HepG2 (cell line): ENCODE results near the gene GON4L. TPM values are rescaled to one million over a fixed set of nuclear protein-coding genes. Genes with fewer than 3 reads are reported as not detected.

Experiments used
- CCDC6 ChIP-seq: sonication (generic); formaldehyde crosslinking; IDR thresholded peaks from 2 replicates; pipeline ENCODE4 v1.8.1; 2022; ENCODE audit warnings: mild to moderate bottlenecking, missing genetic modification reagents, moderate library complexity
- CSRNP2 ChIP-seq: sonication (generic); formaldehyde crosslinking; conservative IDR thresholded peaks from 2 replicates; pipeline ENCODE4 v1.8.0; 2022; ENCODE audit warnings: low read depth, missing genetic modification reagents
- ETV5 ChIP-seq: IDR thresholded peaks from 2 replicates; pipeline ENCODE4 v1.6.1; 2018; ENCODE audit warnings: missing biosample characterization, missing genetic modification reagents, inconsistent platforms, borderline replicate concordance
- KIAA2018 ChIP-seq: sonication (generic); formaldehyde crosslinking; IDR thresholded peaks from 2 replicates; pipeline ENCODE4 v1.5.0; 2020; ENCODE audit warnings: mild to moderate bottlenecking, missing genetic modification reagents, borderline replicate concordance
- NAIF1 ChIP-seq: sonication (generic); formaldehyde crosslinking; IDR thresholded peaks from 2 replicates; pipeline ENCODE4 v1.5.0; 2020; ENCODE audit warnings: mild to moderate bottlenecking, missing genetic modification reagents, borderline replicate concordance
- PHF20 ChIP-seq: sonication (generic); formaldehyde crosslinking; IDR thresholded peaks from 2 replicates; pipeline ENCODE4 v1.5.0; 2020; ENCODE audit warnings: mild to moderate bottlenecking, missing genetic modification reagents
- RARA ChIP-seq: IDR thresholded peaks from 2 replicates; pipeline ENCODE4 v1.6.1; 2016; ENCODE audit warnings: missing genetic modification reagents, missing compliant biosample characterization
- RBM39 ChIP-seq: fragments of 200-400 bp; formaldehyde crosslinking; IDR thresholded peaks from one replicate; pipeline ENCODE4 v1.6.1; 2018; ENCODE audit warnings: antibody characterized with exemption, mild to moderate bottlenecking, low read depth, low read length; ENCODE audit not compliant: poor library complexity, severe bottlenecking
- REPIN1 ChIP-seq: sonication (generic); formaldehyde crosslinking; IDR thresholded peaks from 2 replicates; pipeline ENCODE4 v1.8.0; 2022; ENCODE audit warnings: missing genetic modification reagents, low read depth, mild to moderate bottlenecking, borderline replicate concordance
- REXO4 ChIP-seq: sonication (generic); formaldehyde crosslinking; IDR thresholded peaks from 2 replicates; pipeline ENCODE4 v1.8.0; 2022; ENCODE audit warnings: missing genetic modification reagents, mild to moderate bottlenecking, borderline replicate concordance
- TFDP2 ChIP-seq: sonication (generic); formaldehyde crosslinking; IDR thresholded peaks from 2 replicates; pipeline ENCODE4 v1.4.0; 2020; ENCODE audit warnings: missing genetic modification reagents
- ZBTB20 ChIP-seq: sonication (generic); formaldehyde crosslinking; IDR thresholded peaks from 2 replicates; pipeline ENCODE4 v1.8.1; 2023; ENCODE audit warnings: missing genetic modification reagents, low read depth, mild to moderate bottlenecking, borderline replicate concordance
- ZC3H4 ChIP-seq: sonication (generic); formaldehyde crosslinking; IDR thresholded peaks from 2 replicates; pipeline ENCODE4 v1.4.0; 2020; ENCODE audit warnings: missing genetic modification reagents, borderline replicate concordance
- ZFP36L1 ChIP-seq: sonication (generic); formaldehyde crosslinking; IDR thresholded peaks from 2 replicates; pipeline ENCODE4 v1.8.0; 2022; ENCODE audit warnings: mild to moderate bottlenecking, missing genetic modification reagents, moderate library complexity
- ZNF460 ChIP-seq: sonication (generic); formaldehyde crosslinking; IDR thresholded peaks from 2 replicates; pipeline ENCODE4 v1.5.1; 2020; ENCODE audit warnings: missing genetic modification reagents, mild to moderate bottlenecking, borderline replicate concordance
- ZNF652 ChIP-seq: IDR thresholded peaks from 2 replicates; pipeline ENCODE4 v1.6.1; 2016; ENCODE audit warnings: low read depth, borderline replicate concordance
- ZNF713 ChIP-seq: sonication (generic); formaldehyde crosslinking; IDR thresholded peaks from 2 replicates; pipeline ENCODE4 v1.4.0; 2020; ENCODE audit warnings: mild to moderate bottlenecking, missing genetic modification reagents
- polyA plus RNA-seq, 8 experiments: library from polyadenylated mRNA; depleted of rRNA in 3 of 8; stranded (reverse) in 7 of 8; unstranded in 1 of 8; fragments of >200 nt; fragmentation: Illumina TruSeq in 4 of 8; extraction: Trizol in 4 of 8; gene quantifications; 2 replicates each; pipeline versions ENCODE4 v1.2.1 to v1.2.3, GENCODE V29; 2011 to 2016; ENCODE audit warnings: low read depth in 4 of 8, missing spikeins in 1 of 8, mixed read lengths in 1 of 8; ENCODE audit not compliant: insufficient read depth in 1 of 8
- total RNA-seq, 5 experiments: library from RNA; depleted of rRNA; stranded (reverse); fragments of >200 nt; fragmentation: Illumina TruSeq; extraction: Trizol; gene quantifications; 2 replicates each; pipeline ENCODE4 v1.2.3, GENCODE V29; 2016; ENCODE audit warnings: low read depth in 1 of 5

GON4L gene
- total and polyA plus RNA-seq, 2 of the 13 experiments (the other 11 are each of a cell fraction or from before 2014, with no cell fraction given): 14.6 to 19.6 TPM

- TF ChIP-seq ZBTB20 (CRISPR knock-in tag): no peak
- TF ChIP-seq ZNF460 (CRISPR knock-in tag): no peak
- TF ChIP-seq TFDP2 (CRISPR knock-in tag): 0 out of 2 replicates have a peak, but pooled peaks have one; percentile 6
- TF ChIP-seq CCDC6: no peak
- TF ChIP-seq ZFP36L1 (CRISPR knock-in tag): no peak
- no peak for TF ChIP-seq REPIN1
- no peak for TF ChIP-seq ZNF713 (CRISPR knock-in tag)
- no peak for TF ChIP-seq CSRNP2 (CRISPR knock-in tag)
- TF ChIP-seq ZNF652 (CRISPR knock-in tag): no peak
- no peak for TF ChIP-seq REXO4 (CRISPR knock-in tag)
- TF ChIP-seq RBM39: no peak
- no peak for TF ChIP-seq ZC3H4 (CRISPR knock-in tag)
- 0 out of 2 replicates have a peak, but pooled peaks have one; percentile 41 for TF ChIP-seq PHF20
- TF ChIP-seq KIAA2018 (CRISPR knock-in tag): no peak
- TF ChIP-seq RARA: no peak
- TF ChIP-seq NAIF1: no peak
- peak; percentile 35; the same call in 1 of the 2 replicates for TF ChIP-seq ETV5 (CRISPR knock-in tag)
These were observed 2.3 kb upstream of the GON4L start, which contains the start of gene SYT11 (continued) for GRCh38 chr1:155859234-155859829.
